Neuron (in vitro differentiated cells): ENCODE results near the gene TENM4.

ENCODE experiments used
- H2AFZ ChIP-seq: one replicate; pipeline ENCODE4 v1.6.1; 2013; ENCODE audit warnings: low read depth, mild to moderate bottlenecking, inconsistent platforms, low read length, moderate library complexity
- H3K27me3 ChIP-seq: one replicate; pipeline ENCODE4 v1.6.1; 2013; ENCODE audit warnings: low read length; ENCODE audit not compliant: insufficient read depth
- H3K36me3 ChIP-seq: one replicate; pipeline ENCODE4 v1.6.1; 2013; ENCODE audit warnings: low read length; ENCODE audit not compliant: insufficient read depth
- H3K4me1 ChIP-seq: one replicate; pipeline ENCODE4 v1.6.1; 2013; ENCODE audit warnings: low read length; ENCODE audit not compliant: insufficient read depth
- H3K4me3 ChIP-seq: 2 replicates; pipeline ENCODE4 v1.5.1; 2013; ENCODE audit warnings: mild to moderate bottlenecking, low read length, moderate library complexity
- H3K9me3 ChIP-seq: one replicate; pipeline ENCODE4 v1.6.1; 2013; ENCODE audit warnings: low read length

TENM4 gene

GRCh38 chr11:79062814-79063762 is 377.7 kb downstream of the TENM4 start:
- Histone ChIP-seq H3K4me1 (peaks cover 15% of the 10 kb centered on the region), H3K4me3 (no peak overlapping the region), H3K36me3 (peaks cover 6% of the 10 kb centered on the region), H2AFZ (no peak overlapping the region), H3K27me3 (no peaks in the 10 kb centered on the region), H3K9me3 (no peaks in the 10 kb centered on the region)

- no peaks in the 10 kb centered on the region for H3K27me3 ChIP-seq
- H3K4me3 ChIP-seq = no peak overlapping the region
- peaks cover 15% of the 10 kb centered on the region for H3K4me1 ChIP-seq
- H2AFZ ChIP-seq = no peak overlapping the region
- peaks cover 3% of the 10 kb centered on the region for H3K36me3 ChIP-seq
- no peaks in the 10 kb centered on the region for H3K9me3 ChIP-seq
Measured at GRCh38 chr11:79060081-79060953, 380.5 kb downstream of the TENM4 start.

GRCh38 chr11:79059141-79059540 is 381.7 kb downstream of the TENM4 start:
- H3K27me3 ChIP-seq = no peaks in the 10 kb centered on the region
- peaks cover 15% of the 10 kb centered on the region for H3K4me1 ChIP-seq
- no peaks in the 10 kb centered on the region for H3K36me3 ChIP-seq
- H3K4me3 ChIP-seq = no peak overlapping the region
- H3K9me3 ChIP-seq = no peaks in the 10 kb centered on the region
- H2AFZ ChIP-seq = no peak overlapping the region

- Histone ChIP-seq H3K27me3 (no peaks in the 10 kb centered on the region), H3K36me3 (no peaks in the 10 kb centered on the region), H3K4me1 (peaks cover 13% of the 10 kb centered on the region), H3K4me3 (no peak overlapping the region), H3K9me3 (no peaks in the 10 kb centered on the region), H2AFZ (no peak overlapping the region)
Measured at GRCh38 chr11:79055856-79056631, 384.8 kb downstream of the TENM4 start.

- peaks cover under 1% of the 10 kb centered on the region for H3K4me1 ChIP-seq
- H3K9me3 ChIP-seq = no peaks in the 10 kb centered on the region
- H3K4me3 ChIP-seq = no peak overlapping the region
- no peaks in the 10 kb centered on the region for H3K36me3 ChIP-seq
- H2AFZ ChIP-seq = no peak overlapping the region
- H3K27me3 ChIP-seq = no peaks in the 10 kb centered on the region
Measured at GRCh38 chr11:79054636-79055035, 386.2 kb downstream of the TENM4 start.

- no peaks in the 10 kb centered on the region for H3K9me3 ChIP-seq
- H2AFZ ChIP-seq = no peak overlapping the region
- H3K27me3 ChIP-seq = no peaks in the 10 kb centered on the region
- no peak overlapping the region for H3K4me3 ChIP-seq
- H3K4me1 ChIP-seq = peaks cover under 1% of the 10 kb centered on the region
- H3K36me3 ChIP-seq = no peaks in the 10 kb centered on the region
Measured at GRCh38 chr11:79052544-79052943, 388.3 kb downstream of the TENM4 start.

GRCh38 chr11:79050786-79051185 is 390.0 kb downstream of the TENM4 start:
- no peaks in the 10 kb centered on the region for H3K27me3 ChIP-seq
- no peaks in the 10 kb centered on the region for H3K9me3 ChIP-seq
- H3K4me3 ChIP-seq = no peak overlapping the region
- H3K4me1 ChIP-seq = peaks cover 16% of the 10 kb centered on the region
- H2AFZ ChIP-seq = no peak overlapping the region
- no peaks in the 10 kb centered on the region for H3K36me3 ChIP-seq

- peaks cover 18% of the 10 kb centered on the region for H3K4me1 ChIP-seq
- no peak overlapping the region for H2AFZ ChIP-seq
- H3K4me3 ChIP-seq = no peak overlapping the region
- H3K9me3 ChIP-seq = no peaks in the 10 kb centered on the region
- H3K27me3 ChIP-seq = no peaks in the 10 kb centered on the region
- no peaks in the 10 kb centered on the region for H3K36me3 ChIP-seq
Measured at GRCh38 chr11:79049741-79050179, 391.1 kb downstream of the TENM4 start.

GRCh38 chr11:79047980-79048379 is 392.9 kb downstream of the TENM4 start:
- H3K4me3 ChIP-seq = no peak overlapping the region
- H3K9me3 ChIP-seq = no peaks in the 10 kb centered on the region
- peaks cover 18% of the 10 kb centered on the region for H3K4me1 ChIP-seq
- no peak overlapping the region for H2AFZ ChIP-seq
- H3K36me3 ChIP-seq = no peaks in the 10 kb centered on the region
- no peaks in the 10 kb centered on the region for H3K27me3 ChIP-seq

- no peaks in the 10 kb centered on the region for H3K36me3 ChIP-seq
- no peak overlapping the region for H3K4me3 ChIP-seq
- H3K4me1 ChIP-seq = peaks cover 18% of the 10 kb centered on the region
- H2AFZ ChIP-seq = no peak overlapping the region
- no peaks in the 10 kb centered on the region for H3K27me3 ChIP-seq
- no peaks in the 10 kb centered on the region for H3K9me3 ChIP-seq
Measured at GRCh38 chr11:79047321-79047720, 393.5 kb downstream of the TENM4 start.

- Histone ChIP-seq H3K27me3 (no peaks in the 10 kb centered on the region), H3K36me3 (no peaks in the 10 kb centered on the region), H3K4me3 (no peak overlapping the region)
Measured at GRCh38 chr11:79046366-79046765, 394.5 kb downstream of the TENM4 start.

GRCh38 chr11:79045800-79046304 is 395.0 kb downstream of the TENM4 start:
- Histone ChIP-seq H3K4me3 (no peak overlapping the region), H3K27me3 (no peaks in the 10 kb centered on the region), H3K9me3 (no peaks in the 10 kb centered on the region), H2AFZ (no peak overlapping the region), H3K36me3 (no peaks in the 10 kb centered on the region), H3K4me1 (peaks cover 18% of the 10 kb centered on the region)

More at GRCh38 chr11:79046366-79046765, 394.5 kb downstream of the TENM4 start:
- Histone ChIP-seq H3K9me3 (no peaks in the 10 kb centered on the region), H2AFZ (no peak overlapping the region), H3K4me1 (peaks cover 18% of the 10 kb centered on the region)
